IPS DF 4.7 (cell line): Measurements from ENCODE around the gene SLC17A9.

Experiments used
- DNase-seq: peaks from one replicate; pipeline ENCODE4 v3.0.0-alpha.2; 2013; ENCODE audit warnings: low spot score; ENCODE audit errors: extremely low read depth

The SLC17A9 gene

GRCh38 chr20:62980970-62981369, 28.5 kb downstream of the SLC17A9 start:
- DNase-seq, result no peak

- DNase-seq, result no peak
Observed at GRCh38 chr20:62982124-62983075, 29.9 kb downstream of the SLC17A9 start.

GRCh38 chr20:62983210-62983609, 30.7 kb downstream of the SLC17A9 start:
- DNase-seq, result no peak

- DNase-seq, result no peak
Observed at GRCh38 chr20:62984666-62985443, 32.3 kb downstream of the SLC17A9 start.

GRCh38 chr20:62985444-62985778, 32.9 kb downstream of the SLC17A9 start:
- no peak for DNase-seq

- DNase-seq, result no peak
Observed at GRCh38 chr20:62986257-62986800, 33.8 kb downstream of the SLC17A9 start.

GRCh38 chr20:62987114-62987513, 34.6 kb downstream of the SLC17A9 start:
- no peak for DNase-seq

- DNase-seq, result no peak
Observed at GRCh38 chr20:62989201-62989601, 36.7 kb downstream of the SLC17A9 start.

- DNase-seq, result no peak
Observed at GRCh38 chr20:62990306-62990825, 37.9 kb downstream of the SLC17A9 start.

GRCh38 chr20:62991196-62991807, 38.8 kb downstream of the SLC17A9 start:
- DNase-seq, result no peak

GRCh38 chr20:62991863-62992262, 39.4 kb downstream of the SLC17A9 start:
- no peak for DNase-seq

GRCh38 chr20:62993856-62994494, 41.5 kb downstream of the SLC17A9 start:
- DNase-seq, result no peak

GRCh38 chr20:62994869-62995281, 42.4 kb downstream of the SLC17A9 start:
- DNase-seq, result no peak

- no peak for DNase-seq
Observed at GRCh38 chr20:62995481-62995880, 43.0 kb downstream of the SLC17A9 start.

GRCh38 chr20:62995898-62996595, 43.5 kb downstream of the SLC17A9 start:
- DNase-seq, result no peak

- no peak for DNase-seq
Observed at GRCh38 chr20:62996596-62996982, 44.1 kb downstream of the SLC17A9 start.

GRCh38 chr20:62997417-62998035, 45.0 kb downstream of the SLC17A9 start:
- DNase-seq, result no peak

- no peak for DNase-seq
Observed at GRCh38 chr20:62998449-62998848, 45.9 kb downstream of the SLC17A9 start.

- no peak for DNase-seq
Observed at GRCh38 chr20:62999580-62999979, 47.1 kb downstream of the SLC17A9 start.

GRCh38 chr20:63000036-63000435, 47.5 kb downstream of the SLC17A9 start:
- no peak for DNase-seq
